Measurements from ENCODE around the gene TSSC4. TPM values are rescaled to one million over a fixed set of nuclear protein-coding genes. Genes with fewer than 3 reads are reported as not detected.
A peak's percentile ranks its signal among the peaks of the same experiment; 100 is the strongest.

TSSC4 gene
- total RNA-seq, 6 donors from 2014 or later = 28.9 to 69.4 (median 50.3) TPM

- WGBS, 2 donors = 77 to 90% methylated on average over 16 of the region's 16 CpGs
- Histone ChIP-seq H3K36me3 (no peaks in the 10 kb centered on the region), H3K4me1 (peaks cover 25 to 51% (median 44%) of the 10 kb centered on the region in 4 donors), H3K27me3 (no peaks in the 10 kb centered on the region), H3K9me3 (no peaks in the 10 kb centered on the region), H3K27ac (peak overlapping the region in 1 of 4 donors; percentile 31), H3K4me3 (no peak overlapping the region)
- no peak for ATAC-seq (ENCODE audit: low FRiP score in 2 of 2)
- no peak for DNase-seq
- TF ChIP-seq POLR2AphosphoS5 (IDR thresholded peaks at IDR 0.05) = no peak
- TF ChIP-seq POLR2A (IDR thresholded peaks at IDR 0.05) = no peak
- TF ChIP-seq CTCF (IDR thresholded peaks at IDR 0.05) = no peak
- TF ChIP-seq EP300 (IDR thresholded peaks at IDR 0.05) = no peak
Measured at GRCh38 chr11:2375964-2376551, 24.5 kb upstream of the TSSC4 start.

GRCh38 chr11:2376751-2377451 is 23.6 kb upstream of the TSSC4 start, which contains the start of gene CD81:
Gene CD81, plus strand, starts transcription at chr11:2377310. Its CDS starts 240 bp downstream, at chr11:2377550.
- H3K9me3 ChIP-seq = no peaks in the 10 kb centered on the region
- TF ChIP-seq POLR2AphosphoS5 (IDR thresholded peaks at IDR 0.05) = peak; percentile 50 to 96
- TF ChIP-seq POLR2A (IDR thresholded peaks at IDR 0.05) = peak in 1 of 4 donors; percentile 40
- no peak for TF ChIP-seq EP300 (IDR thresholded peaks at IDR 0.05)
- TF ChIP-seq CTCF (IDR thresholded peaks at IDR 0.05) = peak in 2 of 6 experiments; percentile 9 to 19
- DNase-seq = peak; percentile 58 to 93
- H3K36me3 ChIP-seq = no peaks in the 10 kb centered on the region
- H3K4me3 ChIP-seq = peak within 1 kb of the TSS; percentile 88 to 97 (median 94)
- H3K4me1 ChIP-seq = peaks cover 33 to 60% (median 52%) of the 10 kb centered on the region in 4 donors
- H3K27me3 ChIP-seq = no peaks in the 10 kb centered on the region
- WGBS, 2 donors = 32% methylated on average over 7 of the region's 65 CpGs; no CpG with 5 or more reads in 1 of the 2 donors
- ATAC-seq (ENCODE audit: low FRiP score in 2 of 2) = peak; percentile 57 to 80
- H3K27ac ChIP-seq = peak within 1 kb of the TSS; percentile 98 to 99 (median 98)

- H3K4me1 ChIP-seq = peaks cover 42 to 68% (median 61%) of the 10 kb centered on the region in 4 donors
Measured at GRCh38 chr11:2377511-2378443, 22.8 kb upstream of the TSSC4 start.

More at GRCh38 chr11:2377511-2378443, 22.8 kb upstream of the TSSC4 start:
- no peaks in the 10 kb centered on the region for H3K9me3 ChIP-seq
- H3K36me3 ChIP-seq = no peaks in the 10 kb centered on the region
- no peaks in the 10 kb centered on the region for H3K27me3 ChIP-seq
- TF ChIP-seq CTCF (IDR thresholded peaks at IDR 0.05) = no peak
- TF ChIP-seq POLR2AphosphoS5 (IDR thresholded peaks at IDR 0.05) = peak in 1 of 2 donors; percentile 73
- TF ChIP-seq EP300 (IDR thresholded peaks at IDR 0.05) = no peak
- peak in 3 of 4 donors; percentile 47 to 60 (median 52) for TF ChIP-seq POLR2A (IDR thresholded peaks at IDR 0.05)
- DNase-seq = peak; percentile 85 to 93
- 0 to 1% methylated on average over 25 to 46 of the region's 88 CpGs for WGBS, 2 donors
- peak overlapping the region; percentile 88 to 97 (median 94) for H3K4me3 ChIP-seq
- peak overlapping the region; percentile 98 to 99 (median 98) for H3K27ac ChIP-seq
- ATAC-seq (ENCODE audit: low FRiP score in 2 of 2) = peak in 1 of 2 donors; percentile 73
